GM12878 (cell line): ENCODE data around the gene YY1. TPM values are rescaled to one million over a fixed set of nuclear protein-coding genes. Genes with fewer than 3 reads are reported as not detected.

ENCODE experiments used
- ATAC-seq: fragments of 200-7000 bp; cut with Tn5 transposase; 3 replicates; pipeline ENCODE4 v1.9.1; 2020; ENCODE audit warnings: mild to moderate bottlenecking, moderate library complexity
- BruUV-seq: library from RNA; stranded (reverse); fragments of 400-500 nt; replicated peaks from 2 replicates; lab custom pipeline; 2021; lab: Mats Ljungman, UMichigan
- CTCF ChIA-PET: fragments of 300-600 bp; sonication (Branson Sonifier 250); formaldehyde crosslinking; extraction: SDS; loops from one replicate; lab custom pipeline; 2021; ENCODE audit warnings: inconsistent platforms; lab: Yijun Ruan, JAX
- POLR2A ChIA-PET: fragments of 350-600 bp; formaldehyde crosslinking; extraction: SDS; loops from one replicate; lab custom pipeline; 2021; ENCODE audit warnings: inconsistent platforms; lab: Charles Lee
- RAD21 ChIA-PET: fragments of 300-600 bp; sonication (Branson Sonifier 250); formaldehyde crosslinking; loops from one replicate; lab custom pipeline; 2023; ENCODE audit warnings: antibody characterized with exemption; ENCODE audit not compliant: unreplicated experiment; lab: Charles Lee
- SMC1A ChIA-PET: fragments of 300-600 bp; sonication (Branson Sonifier 250); formaldehyde crosslinking; loops from one replicate; lab custom pipeline; 2023; ENCODE audit not compliant: unreplicated experiment, uncharacterized antibody; lab: Charles Lee
- DNase-seq: peaks from one replicate; pipeline ENCODE4 v3.0.0-alpha.2; 2011; ENCODE audit warnings: low read depth, low spot score
- FAIRE-seq: peaks from 3 replicates; lab custom pipeline; 2011; peaks lifted over from hg19 to GRCh38; lab: Jason Lieb, UNC
- H2AFZ ChIP-seq: 2 replicates; pipeline ENCODE4 v1.6.0; 2011; ENCODE audit warnings: low read depth, low read length, control low read depth; ENCODE audit not compliant: control insufficient read depth
- H3K27ac ChIP-seq: 2 replicates; pipeline ENCODE4 v1.5.1; 2011; ENCODE audit warnings: control low read depth; ENCODE audit not compliant: control insufficient read depth, insufficient read depth
- H3K27me3 ChIP-seq, 2 experiments: replicated peaks in 1 of 2; 2 replicates each; pipeline versions ENCODE4 v1.6.0 to v1.6.1; 2011; ENCODE audit warnings: low read length in 1 of 2; ENCODE audit not compliant: control insufficient read depth in 2 of 2, insufficient read depth in 2 of 2
- H3K36me3 ChIP-seq, 2 experiments: 2 replicates each; pipeline ENCODE4 v1.5.1; 2011; ENCODE audit warnings: low read length in 1 of 2; ENCODE audit not compliant: control insufficient read depth in 2 of 2, insufficient read depth in 2 of 2
- H3K4me1 ChIP-seq: 2 replicates; pipeline ENCODE4 v1.6.1; 2011; ENCODE audit warnings: mild to moderate bottlenecking, low read length, moderate library complexity, mixed read lengths; ENCODE audit not compliant: control insufficient read depth, insufficient read depth
- H3K4me2 ChIP-seq: 2 replicates; pipeline ENCODE4 v1.6.0; 2011; ENCODE audit warnings: control low read depth; ENCODE audit not compliant: control insufficient read depth, insufficient read depth
- H3K4me3 ChIP-seq: fragments of 200-600 bp; sonication (generic); 2 replicates; pipeline ENCODE4 v1.5.1; 2016
- H3K79me2 ChIP-seq: 2 replicates; pipeline ENCODE4 v1.6.0; 2011; ENCODE audit warnings: low read length; ENCODE audit not compliant: control insufficient read depth, insufficient read depth
- H3K9ac ChIP-seq: 2 replicates; pipeline ENCODE4 v1.8.0; 2011; ENCODE audit warnings: low read length, control low read depth, mixed read lengths; ENCODE audit not compliant: control insufficient read depth, insufficient read depth
- H3K9me3 ChIP-seq: replicated peaks from 3 replicates; pipeline ENCODE4 v1.5.1; 2011; ENCODE audit warnings: mild to moderate bottlenecking, low read length; ENCODE audit not compliant: control insufficient read depth, insufficient read depth
- H4K20me1 ChIP-seq: 2 replicates; pipeline ENCODE4 v1.6.0; 2011; ENCODE audit not compliant: control insufficient read depth, insufficient read depth
- CHD1 ChIP-seq: IDR thresholded peaks from 2 replicates; pipeline ENCODE4 v1.6.1; 2012; ENCODE audit warnings: low read depth, low read length, improper control_type of control experiment
- EED ChIP-seq: sonication (generic); IDR thresholded peaks from 2 replicates; pipeline ENCODE4 v1.6.1; 2016; ENCODE audit warnings: antibody characterized with exemption, low read depth
- ESRRA ChIP-seq: IDR thresholded peaks from 2 replicates; pipeline ENCODE4 v1.6.1; 2012; ENCODE audit warnings: mild to moderate bottlenecking, low read length, improper control_type of control experiment
- IRF4 ChIP-seq: IDR thresholded peaks from 2 replicates; pipeline ENCODE4 v1.6.1; 2011; ENCODE audit warnings: low read depth, low read length
- JUNB ChIP-seq: IDR thresholded peaks from 2 replicates; pipeline ENCODE4 v1.6.1; 2016; ENCODE audit warnings: antibody characterized with exemption, mild to moderate bottlenecking
- MEF2B ChIP-seq: fragments of 450-650 bp; IDR thresholded peaks from 2 replicates; pipeline ENCODE4 v1.6.1; 2018; ENCODE audit warnings: mild to moderate bottlenecking, moderate library complexity; ENCODE audit not compliant: partially characterized antibody, poor library complexity, severe bottlenecking
- MTA2 ChIP-seq: fragments of 450-650 bp; IDR thresholded peaks from 2 replicates; pipeline ENCODE4 v1.6.1; 2016; ENCODE audit warnings: low read depth, mild to moderate bottlenecking, moderate library complexity
- NFIC ChIP-seq: IDR thresholded peaks from 2 replicates; pipeline ENCODE4 v1.6.1; 2012; ENCODE audit warnings: low read depth, mild to moderate bottlenecking, inconsistent platforms, low read length, moderate library complexity
- NRF1 ChIP-seq: conservative IDR thresholded peaks from 2 replicates; pipeline ENCODE4 v1.6.1; 2011; ENCODE audit warnings: mild to moderate bottlenecking, low read depth, low read length, improper control_type of control experiment
- POU2F2 ChIP-seq: IDR thresholded peaks from 3 replicates; pipeline ENCODE4 v1.6.1; 2011; ENCODE audit warnings: low read depth, mild to moderate bottlenecking, low read length, borderline replicate concordance
- RBBP5 ChIP-seq: fragments of 200-600 bp; sonication (generic); conservative IDR thresholded peaks from 2 replicates; pipeline ENCODE4 v1.6.1; 2016
- RUNX3 ChIP-seq: IDR thresholded peaks from 2 replicates; pipeline ENCODE4 v1.6.1; 2012; ENCODE audit warnings: low read length, inconsistent platforms
- STAT3 ChIP-seq: IDR thresholded peaks from 2 replicates; pipeline ENCODE4 v1.6.1; 2011; ENCODE audit warnings: low read depth, low read length, improper control_type of control experiment
- TARDBP ChIP-seq: IDR thresholded peaks from 2 replicates; pipeline ENCODE4 v1.6.1; 2016; ENCODE audit warnings: borderline replicate concordance
- whole genome bisulfite sequencing: methylation state at CpG from one replicate; pipeline ENCODE4 v1.1.6; 2016; ENCODE audit warnings: low lambda C conversion rate; ENCODE audit not compliant: insufficient replicate concordance, insufficient coverage; ENCODE audit errors: missing lambda C conversion rate; 5-methylcytosine and 5-hydroxymethylcytosine counted together
- in situ Hi-C: fragments of 300-500 bp; cut with MboI; formaldehyde crosslinking; loops from 9 replicates; pipeline ENCODE4 v1.14.3; 2018; ENCODE audit warnings: mixed read lengths
- intact Hi-C: fragments of 100-400 bp; cut with micrococcal nuclease; formaldehyde crosslinking; loops from one replicate; pipeline ENCODE4 v1.14.2; 2022; ENCODE audit not compliant: unreplicated experiment
- polyA plus RNA-seq, 11 experiments: library from polyadenylated mRNA; depleted of rRNA in 4 of 11; unstranded in 6 of 11; stranded (reverse) in 5 of 11; fragments of >200 nt; fragmentation: Nextera tagmentation in 4 of 11; fragmentation: Illumina TruSeq in 1 of 11; extraction: Ambion mirVana in 4 of 11; extraction: Trizol in 1 of 11; gene quantifications; 1 replicate in 1 of 11; 2 replicates in 10 of 11; pipeline versions ENCODE4 v1.2.1 to v1.2.3, GENCODE V29; 2011 to 2016; ENCODE audit warnings: inconsistent platforms in 2 of 11, missing spikeins in 2 of 11, low read depth in 1 of 11
- total RNA-seq, 4 experiments: library from RNA; depleted of rRNA in 3 of 4; stranded (reverse); fragments of >200 nt in 3 of 4; fragmentation: Illumina TruSeq in 1 of 4; extraction: Trizol in 1 of 4; gene quantifications; 2 replicates each; pipeline versions ENCODE4 v1.2.1 to v1.2.3, GENCODE V29; 2013 to 2021
- TF ChIP-seq, protein P1 (sequence below): IDR thresholded peaks from 2 replicates; pipeline ENCODE4 v1.6.1; 2011; ENCODE audit warnings: low read depth, low read length, improper control_type of control experiment, borderline replicate concordance

YY1 gene
- total and polyA plus RNA-seq, 10 of the 15 experiments (the other 5 are each of a cell fraction or from before 2014, with no cell fraction given): 23.7 to 74.0 (median 39.9) TPM

DNA sequence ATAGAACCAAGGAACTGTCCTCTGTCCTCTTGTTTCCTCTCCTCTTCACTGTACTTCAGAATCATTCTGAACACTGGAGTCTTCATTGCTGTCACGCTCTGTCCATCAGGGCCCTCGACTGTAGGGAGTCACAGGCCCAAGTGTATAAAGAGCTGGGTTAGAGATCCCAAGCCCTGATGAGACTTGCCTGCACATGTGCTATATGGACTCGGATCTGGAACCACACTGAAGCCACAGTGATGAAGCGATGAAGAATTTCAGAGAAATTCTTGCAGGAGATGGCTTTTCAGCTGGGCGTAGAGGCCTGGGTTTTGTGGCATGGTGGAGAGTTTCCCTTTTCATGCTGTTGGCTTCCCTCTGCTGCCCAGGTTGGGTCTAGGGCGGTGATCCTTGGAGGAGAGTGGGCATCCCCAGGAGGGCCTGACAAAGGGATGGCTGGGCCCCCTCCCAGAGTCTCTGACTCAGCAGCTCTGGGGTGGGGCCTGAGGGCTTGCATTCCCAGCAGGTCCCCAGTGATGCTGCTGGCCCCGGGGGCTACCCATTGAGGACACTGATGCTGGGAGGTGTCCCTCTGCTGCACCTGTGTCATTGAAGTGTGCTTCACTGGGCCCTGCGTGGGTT is 39.6 kb upstream of the YY1 start:
- Histone ChIP-seq H3K4me2 (no peak overlapping the region), H3K79me2 (no peaks in the 10 kb centered on the region), H4K20me1 (no peaks in the 10 kb centered on the region), H3K9ac (no peak overlapping the region), H3K4me1 (no peaks in the 10 kb centered on the region)
- intact Hi-C loops: no loop called here
- DNase-seq (no peak), ATAC-seq (no peak)
- no TSS peak for BruUV-seq
- in situ Hi-C loops: no loop called here
- ChIA-PET SMC1A (no interaction called here), POLR2A (no interaction called here)
- TF ChIP-seq, protein P1, sequence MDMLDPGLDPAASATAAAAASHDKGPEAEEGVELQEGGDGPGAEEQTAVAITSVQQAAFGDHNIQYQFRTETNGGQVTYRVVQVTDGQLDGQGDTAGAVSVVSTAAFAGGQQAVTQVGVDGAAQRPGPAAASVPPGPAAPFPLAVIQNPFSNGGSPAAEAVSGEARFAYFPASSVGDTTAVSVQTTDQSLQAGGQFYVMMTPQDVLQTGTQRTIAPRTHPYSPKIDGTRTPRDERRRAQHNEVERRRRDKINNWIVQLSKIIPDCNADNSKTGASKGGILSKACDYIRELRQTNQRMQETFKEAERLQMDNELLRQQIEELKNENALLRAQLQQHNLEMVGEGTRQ: no peak
- TF ChIP-seq STAT3 (no peak), JUNB (no peak), RBBP5 (no peak), NFIC (no peak), POU2F2 (no peak), NRF1 (no peak), MEF2B (no peak), IRF4 (no peak), ESRRA (no peak), RUNX3 (no peak), MTA2 (no peak), TARDBP (no peak), CHD1 (no peak), EED (no peak)
- TF ChIP-seq, all 136 proteins: peak for 0
- Histone ChIP-seq H2AFZ (no peak overlapping the region), H3K27me3 (no peaks in the 10 kb centered on the region), H3K36me3 (no peaks in the 10 kb centered on the region), H3K4me3 (no peak overlapping the region), H3K9me3 (no peaks in the 10 kb centered on the region), H3K27ac (no peak overlapping the region)
- FAIRE-seq: no peak
- WGBS: 57% methylated on average over 8 of the region's 8 CpGs
- ChIA-PET CTCF (no interaction called here), RAD21 (no interaction called here)
